ENCODE results near the gene RHEB.

RHEB gene

GRCh38 chr7:151432658-151433521, 86.8 kb downstream of the RHEB start:
- DNase-seq (ENCODE audit: low read depth in 2 of 2) = no peak

GRCh38 chr7:151431768-151432311, 87.9 kb downstream of the RHEB start:
- DNase-seq (ENCODE audit: low read depth in 2 of 2) = no peak

GRCh38 chr7:151431281-151431767, 88.4 kb downstream of the RHEB start:
- no peak for DNase-seq (ENCODE audit: low read depth in 2 of 2)

GRCh38 chr7:151430391-151431205, 89.1 kb downstream of the RHEB start:
- no peak for DNase-seq (ENCODE audit: low read depth in 2 of 2)

- DNase-seq (ENCODE audit: low read depth in 2 of 2) = no peak
Observed at GRCh38 chr7:151429560-151430331, 89.9 kb downstream of the RHEB start.

GRCh38 chr7:151429237-151429559, 90.5 kb downstream of the RHEB start:
- DNase-seq (ENCODE audit: low read depth in 2 of 2) = no peak

- peak in 1 of 2 experiments; percentile 12 for DNase-seq (ENCODE audit: low read depth in 2 of 2)
Observed at GRCh38 chr7:151428378-151429236, 91.1 kb downstream of the RHEB start.

- no peak for DNase-seq (ENCODE audit: low read depth in 2 of 2)
Observed at GRCh38 chr7:151427705-151428377, 91.9 kb downstream of the RHEB start.

GRCh38 chr7:151426904-151427704, 92.6 kb downstream of the RHEB start:
- DNase-seq (ENCODE audit: low read depth in 2 of 2) = no peak

- DNase-seq (ENCODE audit: low read depth in 2 of 2) = peak; percentile 73 to 82
Observed at GRCh38 chr7:151426441-151426903, 93.2 kb downstream of the RHEB start.

- peak; percentile 20 to 22 for DNase-seq (ENCODE audit: low read depth in 2 of 2)
Observed at GRCh38 chr7:151425670-151426440, 93.8 kb downstream of the RHEB start.

GRCh38 chr7:151424799-151425198, 94.9 kb downstream of the RHEB start:
- DNase-seq (ENCODE audit: low read depth in 2 of 2) = no peak

GRCh38 chr7:151423936-151424335, 95.8 kb downstream of the RHEB start:
- no peak for DNase-seq (ENCODE audit: low read depth in 2 of 2)

GRCh38 chr7:151423226-151423625, 96.5 kb downstream of the RHEB start:
- no peak for DNase-seq (ENCODE audit: low read depth in 2 of 2)

GRCh38 chr7:151422212-151422611, 97.5 kb downstream of the RHEB start:
- DNase-seq (ENCODE audit: low read depth in 2 of 2) = no peak

- no peak for DNase-seq (ENCODE audit: low read depth in 2 of 2)
Observed at GRCh38 chr7:151420144-151420543, 99.6 kb downstream of the RHEB start.

- no peak for DNase-seq (ENCODE audit: low read depth in 2 of 2)
Observed at GRCh38 chr7:151416941-151417315, 102.8 kb downstream of the RHEB start.

- no peak for DNase-seq (ENCODE audit: low read depth in 2 of 2)
Observed at GRCh38 chr7:151416112-151416940, 103.4 kb downstream of the RHEB start.

Measured in fibroblast of skin of left quadriceps (primary cell).